HG03521 (cell line): ENCODE data around the gene PHKB.
"Not testable (repeated sequence)": the region's sequence is repeated elsewhere in the genome, so short reads cannot be mapped to it uniquely, and the experiment has no call there.

Experiments
- ATAC-seq: cut with Tn5 transposase; IDR thresholded peaks from one replicate; pipeline ENCODE4 v1.9.1; 2021; ENCODE audit warnings: mild to moderate bottlenecking, moderate library complexity; ENCODE audit not compliant: unreplicated experiment

PHKB gene

DNA sequence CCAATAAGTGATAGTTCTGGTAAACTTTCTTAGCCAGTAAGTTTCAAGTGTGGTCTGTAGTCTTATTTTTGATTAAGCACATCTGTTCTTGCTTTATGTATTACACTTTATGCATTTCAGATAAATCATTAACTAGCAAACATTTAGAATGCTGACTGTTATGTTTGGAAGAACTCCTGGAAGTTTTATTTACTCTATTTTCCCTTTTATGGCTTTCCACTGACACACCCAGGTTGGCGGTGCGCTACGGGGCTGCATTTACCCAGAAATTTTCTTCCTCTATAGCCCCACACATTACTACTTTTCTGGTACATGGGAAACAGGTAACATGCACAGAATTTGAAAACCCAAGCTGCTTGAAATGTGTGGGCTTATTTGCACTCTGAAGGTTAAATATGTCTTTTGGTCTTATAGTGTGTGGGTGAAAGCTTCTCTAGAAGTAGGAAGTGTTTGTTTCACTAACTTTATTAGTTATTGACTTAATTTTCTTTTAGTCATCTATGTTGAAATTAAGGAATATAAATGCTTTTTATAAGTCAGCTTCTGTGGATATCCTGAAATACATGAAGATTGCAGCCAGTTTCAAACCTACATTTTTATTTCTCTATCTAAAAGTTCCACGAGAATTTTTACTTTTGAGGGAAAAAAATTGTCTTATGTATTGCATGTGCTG, 203.7 kb downstream of the PHKB start:
- no peak for ATAC-seq

- ATAC-seq: no peak
Observed at GRCh38 chr16:47666434-47666833, 205.3 kb downstream of the PHKB start.

DNA sequence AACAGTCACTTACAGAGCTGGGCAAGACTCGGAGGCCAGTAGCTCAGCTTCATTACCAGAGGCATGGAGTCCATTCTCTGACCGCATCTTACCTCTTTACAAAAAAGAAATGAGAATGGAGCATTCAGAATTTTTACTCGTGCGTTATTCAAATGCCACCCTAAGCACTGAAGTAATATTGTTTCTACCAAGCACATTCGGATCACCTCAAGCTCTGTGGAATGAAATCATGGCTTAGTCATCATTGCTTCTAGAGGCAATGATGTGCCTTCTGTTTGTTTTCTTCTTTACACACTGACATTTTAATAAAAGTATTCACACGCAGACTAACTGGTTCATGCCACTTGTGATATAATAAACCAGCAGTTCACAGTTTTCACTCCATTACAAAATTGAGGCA, 206.8 kb downstream of the PHKB start:
- no peak for ATAC-seq

DNA sequence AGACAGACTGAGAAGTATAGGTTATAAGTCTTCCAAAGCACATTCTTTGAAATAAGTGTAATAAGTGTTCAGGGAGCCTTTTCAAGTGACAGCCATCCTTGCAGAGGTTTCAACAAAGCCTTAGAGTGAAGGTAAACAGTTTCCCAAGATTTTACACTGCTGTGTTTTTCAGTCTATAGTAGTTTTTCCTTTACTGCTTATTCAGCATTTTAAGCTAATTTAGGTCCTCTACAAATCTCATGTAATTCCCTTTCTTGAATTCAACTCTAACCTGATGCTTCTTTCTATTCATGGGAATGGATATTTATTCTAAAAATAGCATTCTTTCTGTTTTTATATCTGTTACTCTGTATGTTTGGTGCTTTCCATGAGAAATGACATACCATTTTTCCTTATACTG, 211.3 kb downstream of the PHKB start:
- no peak for ATAC-seq

DNA sequence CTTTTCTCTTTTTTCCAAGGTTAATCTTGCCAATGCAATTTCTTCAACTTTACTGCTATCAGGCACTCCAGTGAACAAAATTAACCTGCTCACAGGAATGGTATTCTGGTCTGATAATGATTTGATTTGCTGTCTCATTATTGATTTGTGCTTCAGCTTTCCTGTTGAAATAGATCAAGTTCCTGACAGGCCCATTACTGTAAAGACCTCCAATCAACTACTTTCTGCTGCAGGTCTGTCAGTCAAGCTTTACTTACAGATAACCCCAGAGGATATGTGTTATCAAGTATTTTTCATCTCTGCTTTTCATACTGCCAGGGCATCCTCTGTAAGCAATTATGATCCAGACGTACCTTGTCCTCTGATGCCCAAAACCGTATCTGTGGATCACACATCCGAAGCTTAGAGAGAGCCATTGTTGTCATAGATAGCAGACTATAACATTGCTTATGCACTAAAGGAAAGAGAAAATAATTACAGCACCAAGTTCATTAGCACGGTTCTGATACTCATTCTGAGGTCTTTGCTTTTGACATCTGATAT, 215.6 kb downstream of the PHKB start:
- ATAC-seq: no peak

GRCh38 chr16:47681571-47681970, 220.4 kb downstream of the PHKB start:
- not testable (repeated sequence) for ATAC-seq

DNA sequence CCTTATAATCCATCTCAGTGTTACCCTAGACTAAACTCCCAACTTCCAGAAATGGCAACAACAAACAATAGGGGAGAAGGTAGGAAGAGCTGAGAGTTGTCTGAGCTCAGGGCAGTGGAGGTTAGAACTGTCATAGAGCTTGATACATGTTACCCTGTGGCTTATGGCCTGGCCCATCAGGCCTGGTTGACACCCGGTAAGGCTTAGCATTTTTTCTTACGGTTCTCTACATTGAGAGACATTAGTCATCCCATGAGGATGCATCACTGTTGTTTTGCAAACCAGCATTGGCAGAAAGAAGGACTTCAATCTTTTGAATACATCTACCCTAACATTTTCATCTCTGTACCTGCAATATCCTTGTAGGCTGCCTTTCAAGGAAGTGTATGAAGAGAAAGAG, 226.6 kb downstream of the PHKB start:
- ATAC-seq: no peak

GRCh38 chr16:47693226-47693625, 232.1 kb downstream of the PHKB start:
- no peak for ATAC-seq

DNA sequence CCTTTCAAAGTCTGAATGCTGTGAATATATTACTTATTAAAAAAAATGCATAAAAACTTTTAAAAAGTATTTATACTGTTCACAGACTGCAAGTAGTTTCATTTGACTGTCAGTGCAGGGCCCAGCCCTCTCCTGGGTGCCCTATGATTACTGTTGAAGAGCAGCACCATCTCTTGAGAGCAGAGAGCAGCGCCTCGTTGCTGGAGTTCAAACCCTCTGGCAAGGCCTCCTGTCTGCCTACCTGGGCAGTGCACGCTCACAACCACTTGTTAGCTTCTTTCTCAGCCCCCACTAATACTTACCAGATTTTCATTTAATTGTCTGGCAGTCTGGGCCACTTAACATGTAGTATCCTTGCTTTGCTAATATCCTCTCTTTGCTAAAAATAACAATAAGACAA, 233.4 kb downstream of the PHKB start:
- no peak for ATAC-seq

GRCh38 chr16:47695756-47696155, 234.6 kb downstream of the PHKB start:
- no peak for ATAC-seq

DNA sequence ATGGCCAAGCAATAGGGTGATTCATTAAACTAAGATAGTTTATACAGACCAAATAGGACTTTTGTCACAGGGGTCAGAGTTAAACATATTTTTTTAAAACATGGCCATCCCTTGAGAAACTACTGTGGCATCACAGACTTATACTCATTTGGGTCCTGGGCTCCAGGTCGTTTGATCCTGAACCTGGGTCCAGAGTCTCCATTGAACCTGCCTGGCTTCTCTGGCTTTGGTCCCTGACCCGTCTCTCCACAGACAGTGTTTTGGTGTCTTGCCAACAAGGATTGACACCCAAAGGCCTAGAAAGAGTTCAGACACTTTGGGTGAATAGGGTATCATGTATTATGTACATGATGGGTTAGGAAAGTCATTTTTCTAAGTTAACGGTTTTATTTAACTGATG, 236.7 kb downstream of the PHKB start:
- no peak for ATAC-seq

DNA sequence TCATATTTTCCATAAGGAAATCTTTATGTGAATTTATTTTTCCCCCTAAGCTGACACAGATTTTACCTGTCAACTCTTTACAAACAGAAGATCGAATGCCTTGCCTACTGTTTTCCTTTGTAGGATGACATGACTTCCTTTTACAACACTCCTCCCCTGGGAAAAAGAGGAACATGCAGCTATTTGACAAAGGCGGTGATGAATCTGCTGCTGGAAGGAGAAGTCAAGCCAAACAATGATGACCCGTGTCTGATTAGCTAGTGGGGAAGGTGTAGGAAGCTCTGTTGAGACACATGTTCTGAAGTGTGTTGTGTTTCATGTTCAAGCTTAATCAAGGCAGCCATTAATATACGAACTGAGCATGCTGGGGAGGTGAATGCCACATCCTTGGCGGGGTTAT, 238.0 kb downstream of the PHKB start:
- no peak for ATAC-seq

DNA sequence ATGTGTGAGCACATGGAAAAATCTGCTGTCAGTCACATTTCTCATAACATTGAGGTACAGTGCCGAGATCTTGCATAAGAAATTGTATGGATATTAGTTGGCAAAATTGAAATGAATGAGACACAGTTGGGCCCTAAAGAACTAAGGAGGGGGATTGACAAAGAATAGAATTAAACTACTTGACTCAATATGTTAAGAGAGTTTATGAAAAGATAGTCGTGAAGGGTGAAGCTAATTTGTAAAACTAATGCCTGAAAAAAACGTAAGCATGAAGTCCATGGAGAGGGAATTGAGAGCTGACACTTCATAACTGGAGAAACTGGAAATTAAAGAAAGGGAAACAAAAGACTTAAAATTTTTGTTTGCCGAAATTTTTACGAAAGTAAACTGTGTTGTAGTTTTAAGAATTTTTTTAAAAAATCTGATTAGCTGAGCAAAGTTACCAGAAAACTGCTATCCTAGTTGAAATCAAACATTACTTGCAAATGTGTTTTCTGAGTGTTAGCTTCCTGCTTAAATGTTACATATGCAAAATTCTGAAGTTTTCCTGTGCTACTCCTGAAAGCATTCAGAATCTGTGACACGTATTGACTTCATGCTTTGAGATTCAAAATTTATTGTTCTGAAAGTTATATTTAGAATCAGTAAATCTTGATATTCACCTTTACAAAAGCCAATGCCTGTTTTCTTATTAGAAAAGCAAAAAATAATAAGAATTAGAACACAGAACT, 239.9 kb downstream of the PHKB start:
- ATAC-seq: no peak

- no peak for ATAC-seq
Observed at GRCh38 chr16:47705266-47705665, 244.1 kb downstream of the PHKB start.

DNA sequence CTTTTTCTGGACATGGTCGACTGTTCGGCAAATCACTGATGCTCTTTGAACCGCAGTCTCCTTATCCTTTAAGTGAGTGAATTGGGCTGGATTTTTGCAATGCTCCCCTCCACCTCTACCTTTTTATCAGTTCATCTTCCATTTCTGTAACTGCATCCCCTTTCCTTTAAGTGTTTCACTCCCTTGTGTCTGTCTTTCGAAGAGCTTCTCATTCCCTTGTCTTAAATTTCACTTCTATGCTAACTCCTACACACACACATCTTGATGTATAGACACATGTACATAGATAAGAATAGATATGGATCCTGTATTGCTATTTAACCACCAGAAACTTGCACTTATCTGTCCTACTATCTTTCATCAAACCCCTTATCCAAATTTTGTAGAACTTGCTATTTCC, 250.7 kb downstream of the PHKB start:
- no peak for ATAC-seq

DNA sequence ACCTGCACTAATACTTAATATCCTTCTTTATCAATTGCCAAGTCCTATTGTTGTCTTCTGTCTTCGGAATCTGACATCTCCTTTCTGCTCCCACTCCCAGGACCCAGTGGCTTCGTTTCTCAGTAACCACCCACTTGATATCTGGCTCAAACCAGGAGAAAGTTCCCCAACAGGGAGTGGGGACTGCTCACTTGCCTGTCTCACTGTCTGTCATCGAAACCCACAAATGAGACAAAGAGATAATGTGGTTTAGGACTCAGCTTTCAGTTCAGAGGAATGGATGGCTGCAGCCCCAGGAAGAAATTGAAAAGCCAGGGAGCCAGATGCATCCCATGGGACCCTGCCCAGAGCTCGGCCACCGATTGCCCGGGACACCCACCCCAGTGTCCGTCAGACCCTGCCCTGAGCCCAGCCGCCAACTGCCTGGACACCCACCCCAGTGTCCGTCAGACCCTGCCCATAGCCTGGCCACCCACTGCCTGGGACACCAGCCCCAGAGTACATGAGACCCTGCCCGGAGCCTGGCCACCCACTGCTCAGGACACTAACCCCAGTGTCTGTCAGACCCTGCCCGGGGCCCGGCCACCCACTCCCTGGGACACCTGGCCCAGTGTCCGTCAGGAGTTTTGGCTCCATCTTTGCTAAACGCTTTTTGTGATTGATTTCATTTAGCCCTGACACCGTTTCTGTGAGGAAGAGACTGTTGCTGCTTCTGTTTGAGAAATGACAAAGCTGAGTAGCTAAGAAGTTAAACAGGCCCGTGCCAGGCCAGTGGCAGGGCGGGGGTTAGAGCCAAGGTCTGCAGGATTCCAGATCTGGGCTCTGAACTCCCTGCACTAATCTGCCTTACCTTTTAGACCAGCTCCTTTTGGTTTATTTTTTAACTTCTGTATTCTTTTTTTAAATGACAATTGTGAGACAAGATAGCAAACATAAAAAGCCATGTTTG, 251.4 kb downstream of the PHKB start:
- ATAC-seq: no peak

- ATAC-seq: peak; percentile 74
Observed at GRCh38 chr16:47713225-47713595, 252.1 kb downstream of the PHKB start.

DNA sequence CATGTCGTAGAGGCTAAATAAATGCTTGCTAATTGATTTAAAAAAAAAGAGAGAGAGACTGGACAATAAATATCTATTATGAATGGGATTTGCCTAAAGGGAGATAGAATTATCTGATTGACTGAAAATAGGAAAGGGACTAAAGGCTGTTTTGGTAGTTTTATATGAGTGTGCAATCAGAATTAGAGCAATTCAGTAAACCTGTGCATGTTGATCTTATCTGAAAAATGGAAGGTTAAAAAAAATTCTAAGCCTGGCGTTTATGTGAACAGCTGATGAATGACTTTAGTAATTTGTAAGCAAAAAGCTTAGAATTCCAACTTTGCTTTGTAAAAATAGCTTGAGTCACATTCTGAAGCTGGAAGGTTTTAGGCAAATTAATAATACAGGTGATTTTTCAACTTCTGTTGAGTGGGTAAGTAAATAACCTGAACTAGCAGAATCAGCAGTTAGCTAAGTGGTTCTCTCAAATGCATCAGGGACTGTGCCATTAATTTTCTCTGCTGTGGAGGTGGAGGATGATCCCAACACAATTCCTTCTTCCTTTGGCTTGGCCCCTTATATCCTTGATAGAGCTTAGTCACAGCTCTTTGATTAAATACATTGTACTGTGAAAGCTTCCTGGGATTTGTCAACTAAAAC, 254.4 kb downstream of the PHKB start:
- ATAC-seq: no peak

DNA sequence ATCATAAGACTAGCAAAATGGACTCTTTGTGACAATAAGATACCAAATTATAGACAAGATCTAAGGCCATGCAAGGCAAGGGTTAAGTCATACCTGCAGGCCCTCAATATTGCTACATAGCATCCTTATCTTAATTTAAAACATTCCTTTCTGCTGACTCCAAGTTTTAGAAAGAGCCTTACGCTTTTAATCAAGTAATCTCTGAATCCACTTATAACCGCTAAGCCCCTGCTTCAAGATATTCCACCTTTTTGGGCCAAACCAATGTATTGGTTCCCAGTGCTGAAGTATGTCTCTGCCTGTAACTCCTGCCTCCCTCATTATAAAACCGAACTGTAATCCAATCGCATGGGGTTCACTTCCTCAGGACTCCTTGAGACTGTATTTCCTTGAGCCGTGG, 255.4 kb downstream of the PHKB start:
- no peak for ATAC-seq

DNA sequence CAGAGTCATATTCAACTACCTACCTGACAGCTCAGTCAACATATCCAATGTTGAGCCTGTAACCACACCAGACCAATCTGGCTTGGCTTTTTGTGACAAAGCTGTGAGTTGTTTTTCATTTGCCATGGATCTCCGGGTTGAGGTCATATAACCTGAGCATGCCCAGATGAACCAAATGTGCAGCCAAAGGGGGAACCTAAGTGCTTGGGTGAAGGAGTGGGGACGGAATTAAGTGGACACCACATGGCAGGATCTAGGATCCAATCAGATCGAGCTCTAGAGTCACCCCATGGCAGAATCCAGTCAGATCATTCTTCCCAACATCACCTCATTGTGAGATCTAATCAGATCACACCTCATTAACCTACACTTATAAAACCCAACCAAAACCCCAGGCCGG, 258.6 kb downstream of the PHKB start:
- ATAC-seq: no peak
